K562 (cell line): Measurements from ENCODE around the gene ITPRIPL2. TPM values are rescaled to one million over a fixed set of nuclear protein-coding genes. Genes with fewer than 3 reads are reported as not detected.

Experiments used
- ARID4B ChIP-seq: sonication (generic); formaldehyde crosslinking; IDR thresholded peaks from 2 replicates; pipeline ENCODE4 v1.8.0; 2022; ENCODE audit warnings: mild to moderate bottlenecking, missing genetic modification reagents
- BRF2 ChIP-seq: IDR thresholded peaks from 3 replicates; pipeline ENCODE4 v1.6.1; 2011; ENCODE audit warnings: borderline replicate concordance, mild to moderate bottlenecking; ENCODE audit not compliant: insufficient read length, insufficient read depth
- ESRRA ChIP-seq: fragments of 450-650 bp; IDR thresholded peaks from 2 replicates; pipeline ENCODE4 v1.6.1; 2014; ENCODE audit warnings: low read depth, mild to moderate bottlenecking, moderate library complexity, borderline replicate concordance
- FOS ChIP-seq: IDR thresholded peaks from 3 replicates; pipeline ENCODE4 v1.6.1; 2011; ENCODE audit not compliant: insufficient read length; ENCODE audit errors: extremely low read depth
- HDAC2 ChIP-seq: fragments of 450-650 bp; IDR thresholded peaks from 2 replicates; pipeline ENCODE4 v1.6.1; 2016; ENCODE audit warnings: mild to moderate bottlenecking
- HSF4 ChIP-seq: fragments of 250-450 bp; sonication (Bioruptor Pico); IDR thresholded peaks from 2 replicates; pipeline ENCODE4 v2.1.2; 2022; ENCODE audit warnings: mild to moderate bottlenecking, moderate library complexity, borderline replicate concordance
- MXI1 ChIP-seq: IDR thresholded peaks from 2 replicates; pipeline ENCODE4 v1.6.1; 2011; ENCODE audit warnings: low read depth, mild to moderate bottlenecking, improper control_type of control experiment, low read length
- PHB ChIP-seq: fragments of 250-450 bp; sonication (Bioruptor Pico); IDR thresholded peaks from 2 replicates; pipeline ENCODE4 v1.5.0; 2021
- POLR2B ChIP-seq: fragments of 450-650 bp; IDR thresholded peaks from 2 replicates; pipeline ENCODE4 v1.6.1; 2018; ENCODE audit warnings: low read depth; ENCODE audit not compliant: partially characterized antibody
- PTRF ChIP-seq: fragments of 450-650 bp; IDR thresholded peaks from 2 replicates; pipeline ENCODE4 v1.6.1; 2016; ENCODE audit warnings: mild to moderate bottlenecking, missing genetic modification characterization, missing compliant biosample characterization
- SIX5 ChIP-seq, 2 experiments: IDR thresholded peaks; 2 replicates each; pipeline ENCODE4 v1.6.1; 2011; ENCODE audit warnings: low read length in 2 of 2, borderline replicate concordance in 1 of 2, low read depth in 1 of 2, mild to moderate bottlenecking in 1 of 2, moderate library complexity in 1 of 2; ENCODE audit not compliant: insufficient read depth in 1 of 2
- SNRNP70 ChIP-seq: fragments of 200-400 bp; formaldehyde crosslinking; optimal IDR thresholded peaks from 2 replicates; pipeline ENCODE3; 2017; ENCODE audit warnings: low read depth, low read length
- TFE3 ChIP-seq: fragments of 450-650 bp; formaldehyde crosslinking; IDR thresholded peaks from 2 replicates; pipeline ENCODE4 v1.4.0; 2020; ENCODE audit warnings: mild to moderate bottlenecking, mixed read lengths
- THRB ChIP-seq: fragments of 450-650 bp; formaldehyde crosslinking; conservative IDR thresholded peaks from 2 replicates; pipeline ENCODE4 v1.4.0; 2022; ENCODE audit warnings: mild to moderate bottlenecking, missing genetic modification characterization
- ZNF184 ChIP-seq: sonication (generic); formaldehyde crosslinking; IDR thresholded peaks from 2 replicates; pipeline ENCODE4 v1.5.0; 2020; ENCODE audit warnings: missing genetic modification reagents
- ZNF431 ChIP-seq: sonication (generic); formaldehyde crosslinking; IDR thresholded peaks from 2 replicates; pipeline ENCODE4 v1.8.0; 2022; ENCODE audit warnings: mild to moderate bottlenecking, missing genetic modification reagents
- ZNF79 ChIP-seq: fragments of 250-450 bp; sonication (Bioruptor Pico); IDR thresholded peaks from 2 replicates; pipeline ENCODE4 v1.4.0; 2020; ENCODE audit warnings: low read depth, mild to moderate bottlenecking, moderate library complexity
- polyA plus RNA-seq, 8 experiments: library from polyadenylated mRNA; depleted of rRNA in 4 of 8; stranded (reverse) in 5 of 8; unstranded in 3 of 8; fragments of >200 nt; fragmentation: Nextera tagmentation in 2 of 8; fragmentation: Illumina TruSeq in 1 of 8; extraction: Ambion mirVana in 2 of 8; extraction: Trizol in 1 of 8; gene quantifications; 2 replicates each; pipeline versions ENCODE4 v1.2.1 to v1.2.3, GENCODE V29; 2011 to 2014; ENCODE audit warnings: inconsistent platforms in 1 of 8, missing spikeins in 1 of 8
- total RNA-seq, 7 experiments: library from RNA; depleted of rRNA in 6 of 7; stranded (reverse); fragments of >200 nt in 6 of 7; fragmentation: Illumina TruSeq in 2 of 7; extraction: Trizol in 2 of 7; gene quantifications; 2 replicates each; pipeline versions ENCODE4 v1.2.1 to v1.2.3, GENCODE V29; 2011 to 2021; ENCODE audit warnings: low replicate concordance in 1 of 7

The ITPRIPL2 gene
- total and polyA plus RNA-seq, 9 of the 15 experiments (the other 6 are each of a cell fraction or from before 2014, with no cell fraction given): 0.04 to 2.2 (median 0.58) TPM

GRCh38 chr16:19118938-19119431, 5.2 kb downstream of the ITPRIPL2 start (continued):
- no peak for TF ChIP-seq TFE3 (CRISPR knock-in tag)
- TF ChIP-seq ARID4B (CRISPR knock-in tag): no peak
- TF ChIP-seq ZNF79 (CRISPR knock-in tag): no peak
- no peak for TF ChIP-seq THRB
- TF ChIP-seq MXI1: no peak
- TF ChIP-seq ESRRA: peak; percentile 37; the same call in 1 of the 2 replicates
- no peak for TF ChIP-seq HSF4 (CRISPR knock-in tag)
- no peak for TF ChIP-seq FOS
- TF ChIP-seq ZNF431 (CRISPR knock-in tag): no peak
- no peak for TF ChIP-seq SIX5 (IDR thresholded peaks at IDR 0.05; ENCODE audit: borderline replicate concordance in 1 of 2, insufficient read depth in 1 of 2, low read depth in 1 of 2, low read length in 2 of 2)
- TF ChIP-seq POLR2B: peak; percentile 66
- no peak for TF ChIP-seq PTRF
- no peak; the same call in none of the 2 replicates for TF ChIP-seq HDAC2
- TF ChIP-seq ZNF184 (CRISPR knock-in tag): no peak
- no peak for TF ChIP-seq BRF2
- no peak for TF ChIP-seq PHB (CRISPR knock-in tag)
- TF ChIP-seq SNRNP70: no peak
